ENCODE data around the gene WIPF2.

GRCh38 chr17:40197550-40197949 lies 21.6 kb upstream of the WIPF2 start:
- TF ChIP-seq CTCF (conservative IDR thresholded peaks at IDR 0.05) (no peak), ZFX (IDR thresholded peaks at IDR 0.05) (no peak)

Data from C4-2B (cell line).